Psoas muscle (tissue), 8 donors: ENCODE data around the gene OTOG. TPM values are rescaled to one million over a fixed set of nuclear protein-coding genes. Genes with fewer than 3 reads are reported as not detected.

Source experiments
- ATAC-seq, 4 donors: fragments of 200-7000 bp; cut with Tn5 transposase; one replicate each; pipeline ENCODE4 v1.9.1; 2020; ENCODE audit warnings: moderate library complexity in 3 of 4, mild to moderate bottlenecking in 2 of 4
- DNase-seq, 2 donors: peaks; one replicate each; pipeline ENCODE4 v3.0.0-alpha.2; 2020
- H3K27ac ChIP-seq: fragments of 200-600 bp; one replicate; pipeline ENCODE4 v1.8.0; 2022
- H3K27me3 ChIP-seq, 3 donors: fragments of 200-600 bp in 1 of 3; one replicate each; pipeline versions ENCODE4 v1.6.1 to v1.8.0; 2013 to 2022; ENCODE audit warnings: low read length in 2 of 3, mild to moderate bottlenecking in 2 of 3, moderate library complexity in 1 of 3; ENCODE audit not compliant: insufficient read depth in 3 of 3
- H3K36me3 ChIP-seq, 2 donors: fragments of 200-600 bp in 1 of 2; one replicate each; pipeline versions ENCODE4 v1.6.1 to v1.8.0; 2013 to 2022; ENCODE audit warnings: low read depth in 1 of 2, mild to moderate bottlenecking in 1 of 2, moderate library complexity in 1 of 2; ENCODE audit not compliant: insufficient read depth in 1 of 2
- H3K4me1 ChIP-seq: fragments of 200-600 bp; one replicate; pipeline ENCODE4 v1.8.0; 2022
- H3K4me3 ChIP-seq: fragments of 200-600 bp; one replicate; pipeline ENCODE4 v1.8.0; 2022; ENCODE audit warnings: mild to moderate bottlenecking
- H3K9me3 ChIP-seq: fragments of 200-600 bp; one replicate; pipeline ENCODE4 v1.8.0; 2022
- WGBS, 3 donors: extraction: QIAGEN DNeasy Blood & Tissue Kit; methylation state at CpG; one replicate each; pipeline versions ENCODE4 v1.1.6 to v1.1.7; 2013; 5-methylcytosine and 5-hydroxymethylcytosine counted together
- intact Hi-C, 2 donors: fragments of 100-400 bp; cut with DNase I; formaldehyde crosslinking; loops; one replicate each; pipeline versions ENCODE4 v1.11.0 to v1.14.2; 2022
- polyA plus RNA-seq, 3 donors: library from polyadenylated mRNA; stranded (reverse); fragments of 200-250 nt; gene quantifications; one replicate each; pipeline ENCODE4 v1.2.3, GENCODE V29; 2013
- total RNA-seq, 4 donors: library from RNA; stranded (reverse); fragmentation: NEBNext Ultra II Directional in 2 of 4; extraction: Animal tissue kit (Norgen Biotek cat#: 25700) in 2 of 4; gene quantifications; one replicate each; pipeline versions ENCODE4 v1.2.1 to v1.2.4, GENCODE V29; 2021 to 2023
- TF ChIP-seq, protein P1 (sequence below): fragments of 200-600 bp; IDR thresholded peaks from one replicate; pipeline ENCODE4 v1.8.0; 2022; ENCODE audit warnings: antibody characterized with exemption
- donor health status: healthy with polysubstance abuse.
- donor health status: DM: no; HTN: no; CAD: no; lungs with moderate emphysema.
- donor health status: Bipolar disorder and iron deficiency.
- donor health status: healthy.
- donor health status: DM: yes; HTN: yes; CAD: no.
- donor health status: DM: no; HTN: no; CAD: no.
- donor health status: DM: no; HTN: no; CAD: no.
- donor health status: DM: yes; HTN: yes; CAD: no.

OTOG gene
- total and polyA plus RNA-seq, 7 donors, result not detected

DNA sequence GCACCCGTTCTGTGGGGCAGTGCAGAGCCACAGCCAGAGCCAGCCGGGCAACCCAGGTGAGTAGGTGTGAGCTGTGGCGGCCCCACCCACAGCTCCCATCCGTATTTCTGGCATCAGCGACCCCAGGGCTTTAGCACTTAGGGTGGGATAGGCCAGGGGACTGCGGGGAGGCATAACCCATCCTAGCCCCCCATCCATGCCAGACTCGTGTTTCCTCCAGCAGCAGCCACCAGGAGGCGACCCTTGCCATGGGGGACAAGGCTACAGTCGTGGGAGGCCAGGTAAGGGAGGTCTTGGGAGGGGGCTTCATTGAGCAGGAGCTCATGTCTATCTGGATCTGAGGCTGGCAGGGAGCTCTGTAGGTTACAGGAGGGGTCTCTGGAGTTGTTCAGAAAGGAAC lies 873 bp downstream of the OTOG start:
- TF ChIP-seq, protein P1, sequence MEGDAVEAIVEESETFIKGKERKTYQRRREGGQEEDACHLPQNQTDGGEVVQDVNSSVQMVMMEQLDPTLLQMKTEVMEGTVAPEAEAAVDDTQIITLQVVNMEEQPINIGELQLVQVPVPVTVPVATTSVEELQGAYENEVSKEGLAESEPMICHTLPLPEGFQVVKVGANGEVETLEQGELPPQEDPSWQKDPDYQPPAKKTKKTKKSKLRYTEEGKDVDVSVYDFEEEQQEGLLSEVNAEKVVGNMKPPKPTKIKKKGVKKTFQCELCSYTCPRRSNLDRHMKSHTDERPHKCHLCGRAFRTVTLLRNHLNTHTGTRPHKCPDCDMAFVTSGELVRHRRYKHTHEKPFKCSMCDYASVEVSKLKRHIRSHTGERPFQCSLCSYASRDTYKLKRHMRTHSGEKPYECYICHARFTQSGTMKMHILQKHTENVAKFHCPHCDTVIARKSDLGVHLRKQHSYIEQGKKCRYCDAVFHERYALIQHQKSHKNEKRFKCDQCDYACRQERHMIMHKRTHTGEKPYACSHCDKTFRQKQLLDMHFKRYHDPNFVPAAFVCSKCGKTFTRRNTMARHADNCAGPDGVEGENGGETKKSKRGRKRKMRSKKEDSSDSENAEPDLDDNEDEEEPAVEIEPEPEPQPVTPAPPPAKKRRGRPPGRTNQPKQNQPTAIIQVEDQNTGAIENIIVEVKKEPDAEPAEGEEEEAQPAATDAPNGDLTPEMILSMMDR, result no peak
- no peaks in the 10 kb centered on the region for H3K4me1 ChIP-seq
- no peaks in the 10 kb centered on the region for H3K9me3 ChIP-seq
- no peak overlapping the region for H3K4me3 ChIP-seq
- no peak for DNase-seq
- WGBS, 3 donors, result 44 to 61% (median 58%) methylated on average over 9 of the region's 9 CpGs
- H3K27me3 ChIP-seq, result peaks cover 0 to 14% (median 2%) of the 10 kb centered on the region in 3 donors
- H3K27ac ChIP-seq, result no peak overlapping the region
- ATAC-seq, result no peak
- no peaks in the 10 kb centered on the region for H3K36me3 ChIP-seq
- intact Hi-C loops, result loop anchor here in 1 of 2 donors (10.0 kb wide), 1 partner anchor 717 kb away; the partner anchor contains the start of gene SAA1

DNA sequence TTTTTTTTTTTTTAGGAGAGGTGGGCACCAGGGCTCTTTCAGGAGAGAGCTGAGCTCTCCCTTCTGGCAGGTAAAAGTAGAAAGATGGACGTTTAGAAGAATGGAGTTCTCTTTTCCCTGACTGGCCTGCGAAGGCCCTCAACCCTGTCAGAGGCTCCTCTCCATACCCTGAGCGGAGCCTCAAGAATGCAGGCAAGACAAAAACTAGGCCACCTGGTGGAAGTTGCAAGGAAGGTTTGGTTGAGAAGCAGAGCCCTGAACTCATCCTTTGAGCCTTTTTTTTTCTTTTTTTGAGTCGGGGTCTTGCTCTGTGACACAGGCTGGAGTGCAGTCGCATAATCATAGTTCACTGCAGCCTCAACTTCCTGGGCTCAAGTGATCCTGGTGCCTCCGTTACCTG lies 1.4 kb downstream of the OTOG start:
- peaks cover 0 to 14% (median 2%) of the 10 kb centered on the region in 3 donors for H3K27me3 ChIP-seq
- no peaks in the 10 kb centered on the region for H3K9me3 ChIP-seq
- no peak overlapping the region for H3K4me3 ChIP-seq
- no peaks in the 10 kb centered on the region for H3K36me3 ChIP-seq
- WGBS, 3 donors, result 78 to 86% (median 80%) methylated on average over 6 of the region's 6 CpGs
- TF ChIP-seq, protein P1, result no peak
- no peak overlapping the region for H3K27ac ChIP-seq
- H3K4me1 ChIP-seq, result no peaks in the 10 kb centered on the region
- ATAC-seq (no peak), DNase-seq (no peak)
- intact Hi-C loops, result loop anchor here in 1 of 2 donors (10.0 kb wide), 1 partner anchor 716 kb away; the partner anchor contains the start of gene SAA1

DNA sequence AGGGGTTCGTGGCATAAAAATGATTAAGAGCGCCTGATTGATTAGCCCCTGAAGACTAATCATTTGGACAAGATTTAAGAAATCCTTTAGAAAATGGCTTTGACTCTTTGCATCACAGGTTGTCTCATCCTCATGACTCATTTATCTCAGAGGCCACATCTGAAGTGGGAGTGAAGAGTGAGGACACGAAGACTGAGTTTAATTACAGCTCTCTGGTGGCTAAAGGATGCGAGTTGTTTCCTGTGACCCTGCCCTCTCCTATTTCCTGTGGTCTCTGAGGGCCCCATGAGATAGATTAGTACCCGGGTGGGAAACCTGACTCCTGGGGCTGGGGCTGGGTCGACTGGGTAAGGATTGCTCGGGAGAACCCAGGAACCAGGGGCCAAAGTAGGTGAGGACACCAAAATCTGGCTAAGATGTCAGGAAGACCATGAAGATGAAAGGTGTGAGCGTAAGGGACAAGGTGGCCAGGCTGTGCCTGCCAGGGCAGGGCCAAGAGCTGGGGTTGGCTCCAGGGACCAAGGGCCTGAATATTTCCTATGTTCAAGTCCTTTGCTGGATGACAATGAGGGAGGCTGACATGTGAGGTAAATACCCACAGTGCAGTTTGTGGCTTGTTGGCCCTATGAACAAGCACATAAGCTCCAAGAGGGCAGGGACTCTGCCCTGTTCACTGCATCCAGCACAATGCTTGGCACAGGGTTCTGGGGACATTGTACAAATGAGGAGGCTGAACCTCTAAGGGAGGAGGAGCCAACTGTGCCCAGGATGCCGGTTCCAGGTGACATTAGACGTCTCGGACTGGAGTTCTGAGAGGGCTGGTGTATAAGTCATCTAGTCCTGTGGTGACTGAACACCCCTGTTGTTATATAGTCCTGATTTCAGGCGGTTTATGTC lies 3.6 kb downstream of the OTOG start:
- Histone ChIP-seq H3K4me3 (no peak overlapping the region), H3K36me3 (no peaks in the 10 kb centered on the region), H3K4me1 (no peaks in the 10 kb centered on the region), H3K9me3 (no peaks in the 10 kb centered on the region), H3K27ac (no peak overlapping the region), H3K27me3 (peaks cover 0 to 14% (median 2%) of the 10 kb centered on the region in 3 donors)
- 55 to 62% (median 59%) methylated on average over 12 of the region's 12 CpGs for WGBS, 3 donors
- no peak for DNase-seq
- intact Hi-C loops, result no loop called here
- TF ChIP-seq, protein P1, result no peak
- ATAC-seq, result no peak

DNA sequence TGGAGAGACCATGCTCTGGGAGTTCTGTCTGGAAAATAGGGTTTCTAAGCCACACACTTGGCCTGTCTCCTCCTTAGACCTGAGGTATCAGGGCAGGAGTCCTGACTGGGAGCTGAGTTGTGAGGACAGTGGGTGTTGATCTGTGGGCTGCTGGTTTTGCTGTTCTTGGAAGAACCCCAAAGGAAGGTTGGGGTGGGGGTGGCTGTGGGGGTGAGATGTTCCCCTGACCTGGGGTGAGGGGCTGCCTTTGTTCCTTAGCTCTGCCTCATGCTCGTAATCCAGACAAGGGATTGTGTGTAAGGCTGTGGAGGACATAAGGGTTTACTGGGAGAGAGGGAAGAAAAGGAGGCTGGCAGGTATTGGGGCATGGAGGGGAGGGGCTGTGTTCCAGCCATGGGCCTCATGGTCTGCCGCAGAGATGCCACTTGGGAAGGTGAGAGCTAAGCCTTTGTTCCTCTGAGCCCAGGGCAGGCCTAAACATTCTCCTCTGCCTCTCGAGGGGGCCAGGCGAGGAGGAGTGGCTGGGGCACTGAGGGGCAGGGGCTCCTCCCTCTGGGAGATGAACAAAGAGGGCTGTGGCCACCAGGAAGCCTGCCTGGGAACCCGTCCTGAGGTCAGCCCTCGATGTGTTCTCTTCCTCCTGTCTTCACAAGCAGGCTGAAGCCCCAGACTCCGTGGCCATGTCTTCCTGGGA lies 4.4 kb downstream of the OTOG start:
- TF ChIP-seq, protein P1, result no peak
- Histone ChIP-seq H3K9me3 (no peaks in the 10 kb centered on the region), H3K27me3 (peaks cover 0 to 14% (median 2%) of the 10 kb centered on the region in 3 donors), H3K27ac (no peak overlapping the region), H3K4me3 (no peak overlapping the region), H3K4me1 (no peaks in the 10 kb centered on the region), H3K36me3 (no peaks in the 10 kb centered on the region)
- no peak for DNase-seq
- no peak for ATAC-seq
- intact Hi-C loops, result no loop called here
- WGBS, 3 donors, result 55 to 64% (median 58%) methylated on average over 6 to 7 of the region's 7 CpGs
